NCI-H1436 treated with DMSO at 0.1 percent for 48 hours (cell line): Measurements from ENCODE around the gene TXN2.

ENCODE experiments used
- DNase-seq: peaks from one replicate; lab custom pipeline; 2025; lab: John Stamatoyannopoulos, UW

Gene TXN2

DNA sequence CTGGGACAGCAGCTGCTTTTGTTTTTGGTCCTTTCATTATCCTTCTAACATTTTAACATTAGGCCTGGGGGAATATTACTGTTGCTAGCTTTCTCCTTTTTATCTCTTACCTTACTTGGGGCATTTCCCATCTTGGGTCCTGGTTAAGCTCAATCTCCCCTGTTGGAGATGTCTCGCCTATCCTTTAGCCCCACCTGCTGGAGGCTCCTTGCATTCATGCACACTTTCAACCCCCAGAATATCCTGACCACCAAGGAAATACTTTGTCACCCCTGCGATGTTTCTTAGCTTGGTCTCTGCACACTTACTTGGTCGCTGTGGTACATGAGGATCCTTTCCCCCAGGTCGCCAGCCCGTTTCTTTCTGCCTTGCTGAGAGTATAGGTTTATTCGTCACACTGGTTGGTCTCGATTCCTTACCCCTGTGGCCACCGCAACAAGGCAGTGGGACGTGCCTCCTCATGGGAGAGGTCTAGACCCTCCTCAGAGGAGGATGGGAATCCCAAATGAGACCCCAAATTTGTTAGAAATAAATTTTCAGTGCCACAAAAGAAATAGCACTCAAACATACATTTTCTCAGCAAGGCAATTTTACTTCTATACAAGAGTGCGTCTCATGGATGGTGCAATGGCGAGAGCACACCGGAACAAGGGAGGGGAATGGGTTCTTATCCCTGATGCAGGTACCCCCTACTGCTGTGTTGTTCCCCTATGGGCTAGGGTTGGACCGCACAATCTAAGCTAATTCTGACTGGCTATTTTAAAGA is 5.4 kb upstream of the TXN2 start:
- no peak for DNase-seq

DNA sequence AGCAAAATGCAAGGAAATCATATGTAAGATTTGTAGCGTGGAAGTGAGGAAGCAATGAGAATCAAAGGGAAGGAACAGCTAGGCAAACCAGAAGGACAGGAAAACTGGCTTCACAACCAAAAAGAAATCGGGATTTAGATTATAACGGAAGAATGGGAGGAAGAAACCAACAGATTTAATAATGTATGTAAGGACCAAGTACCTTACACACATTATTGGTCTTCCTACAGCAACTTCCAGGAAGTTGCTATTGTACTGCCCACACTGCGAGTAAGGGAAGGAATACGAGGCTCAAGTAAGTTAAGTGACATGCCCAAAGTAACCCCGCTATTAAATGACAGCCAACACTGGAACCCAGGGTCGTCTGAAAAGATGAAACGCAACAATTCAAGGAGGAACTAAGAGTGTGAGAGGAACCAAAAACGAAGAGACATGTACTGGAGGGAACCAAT is 473 bp downstream of the TXN2 start:
- no peak for DNase-seq

DNA sequence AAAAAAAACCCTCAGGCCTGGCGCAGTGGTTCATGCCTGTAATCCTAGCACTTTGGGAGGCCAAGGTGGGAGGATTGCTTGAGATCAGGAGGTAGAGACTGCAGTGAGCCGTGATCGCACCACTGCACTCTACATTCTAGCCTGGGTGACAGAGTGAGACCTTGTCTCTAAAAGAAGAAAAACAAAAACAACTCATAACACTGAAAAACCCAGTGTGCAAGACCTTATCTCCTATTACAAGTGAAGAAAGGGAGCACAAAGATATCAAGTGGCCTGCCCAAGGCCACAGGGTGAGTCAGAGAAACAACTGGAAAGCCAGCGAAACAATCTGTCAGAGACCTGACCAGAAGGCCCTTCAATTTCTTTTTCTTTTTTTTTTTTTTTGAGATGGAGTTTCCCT is 2.5 kb downstream of the TXN2 start:
- no peak for DNase-seq

DNA sequence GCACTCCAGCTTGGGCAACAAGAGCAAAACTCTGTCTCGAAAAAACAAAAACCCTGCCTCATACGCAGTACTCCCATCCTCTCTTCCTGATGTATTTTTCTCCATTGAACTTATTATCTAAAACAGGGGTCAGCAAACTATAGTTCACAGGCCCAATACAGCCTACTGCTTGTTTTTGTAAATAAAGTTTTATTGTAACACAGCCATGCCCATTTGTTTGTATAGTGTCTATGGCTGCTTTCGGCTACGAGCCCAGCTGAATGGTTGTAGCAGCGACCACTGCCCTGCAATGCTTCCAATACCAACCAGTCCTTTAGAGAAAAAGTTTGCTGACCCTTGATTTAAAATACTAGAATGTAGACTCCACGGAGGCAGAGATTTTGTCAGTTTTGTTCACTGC is 6.1 kb downstream of the TXN2 start:
- DNase-seq, result no peak

DNA sequence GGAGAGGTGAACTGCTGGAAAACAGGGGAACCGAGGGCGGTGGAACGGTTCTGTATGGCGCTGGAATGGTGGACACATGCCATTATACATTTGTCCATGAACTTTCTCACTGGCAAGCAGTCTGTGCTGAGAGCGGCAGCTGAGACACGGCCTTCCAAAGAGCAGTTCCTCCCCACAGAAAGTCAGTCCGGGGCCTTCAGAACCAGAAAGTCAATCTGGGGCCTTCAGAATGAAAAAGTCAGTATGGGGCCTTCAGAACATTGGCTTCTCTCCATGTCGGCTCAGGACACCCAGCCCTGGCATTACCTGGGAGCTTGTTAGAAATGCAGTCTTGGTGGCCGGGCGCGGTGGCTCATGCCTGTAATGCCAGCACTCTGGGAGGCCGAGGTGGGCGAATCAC is 8.8 kb downstream of the TXN2 start:
- DNase-seq, result no peak

DNA sequence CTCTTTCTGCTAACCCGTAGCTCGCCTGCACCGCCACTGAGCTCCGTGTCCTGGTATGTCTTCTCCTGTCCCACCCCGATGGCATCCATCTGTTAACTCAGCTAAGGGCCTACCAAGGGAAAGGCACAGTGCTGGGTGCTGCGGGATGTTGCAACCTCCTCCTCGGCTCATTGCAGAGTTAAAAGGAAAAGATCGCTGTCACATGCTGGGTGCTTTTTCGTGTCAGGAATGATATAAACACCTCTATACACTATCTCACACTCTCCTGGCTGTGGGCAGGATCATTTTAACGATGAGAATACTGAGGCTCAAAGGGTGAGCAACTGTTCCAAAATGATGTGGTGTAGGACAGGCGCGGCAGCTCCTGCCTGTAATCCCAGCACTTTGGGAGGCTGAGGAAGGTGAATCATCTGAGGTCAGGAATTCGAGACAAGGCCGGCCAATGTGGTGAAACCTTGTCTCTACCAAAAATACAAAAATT is 10.1 kb downstream of the TXN2 start:
- DNase-seq, result no peak

DNA sequence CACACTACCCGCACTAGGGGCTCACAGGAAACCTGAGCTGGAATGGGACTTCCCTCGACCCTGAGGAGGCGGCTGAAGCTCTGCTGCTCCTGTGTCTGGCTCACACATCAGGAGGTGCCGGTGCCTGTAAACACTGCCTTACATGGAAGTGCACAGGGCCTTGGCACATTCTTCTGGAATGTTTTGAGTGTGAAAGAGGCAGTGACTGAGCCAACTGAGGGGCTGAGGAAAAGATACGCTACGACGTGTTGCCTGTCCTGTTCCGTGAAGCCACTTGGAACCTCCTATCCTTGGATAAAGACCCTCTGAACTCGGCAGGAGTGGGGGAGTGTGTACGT is 10.5 kb downstream of the TXN2 start:
- DNase-seq, result no peak

DNA sequence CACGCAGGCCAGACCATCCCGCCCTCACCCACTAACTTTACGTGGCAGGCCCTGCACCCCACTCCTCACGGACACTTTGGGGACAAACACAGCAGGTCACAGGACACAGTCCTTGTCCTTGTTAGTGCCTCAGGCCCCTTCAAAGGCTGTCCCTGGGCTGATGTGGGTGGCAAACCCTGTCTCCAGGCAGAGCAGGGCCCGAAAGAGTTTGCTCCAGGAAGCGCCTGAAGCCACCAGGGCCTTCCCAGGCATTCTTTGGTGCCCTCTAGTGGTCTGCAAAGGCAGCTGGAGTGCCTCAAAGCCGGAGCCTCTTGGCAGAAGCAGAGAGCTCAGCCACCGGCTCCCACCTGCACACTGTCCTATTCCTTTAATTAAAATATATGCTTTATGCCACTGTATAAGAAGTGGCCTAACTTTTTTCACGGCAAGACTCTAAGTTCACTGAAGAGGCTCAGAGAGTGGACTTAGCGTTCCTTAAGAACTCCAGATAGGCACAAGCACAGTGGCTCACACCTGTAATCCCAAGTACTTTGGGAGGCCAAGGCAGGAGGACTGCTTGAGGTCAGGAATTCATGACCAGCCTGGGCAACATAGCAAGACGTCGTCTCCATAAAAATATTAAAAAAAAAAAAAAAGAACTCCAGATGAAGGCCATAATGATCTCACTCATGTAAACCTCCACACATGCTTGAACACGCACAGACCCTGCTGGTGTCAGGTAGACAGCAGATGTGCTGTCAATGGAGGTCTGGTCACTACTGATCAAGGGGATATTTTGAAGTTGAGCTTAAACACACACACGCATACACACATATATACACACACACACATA is 11.1 kb downstream of the TXN2 start:
- no peak for DNase-seq

DNA sequence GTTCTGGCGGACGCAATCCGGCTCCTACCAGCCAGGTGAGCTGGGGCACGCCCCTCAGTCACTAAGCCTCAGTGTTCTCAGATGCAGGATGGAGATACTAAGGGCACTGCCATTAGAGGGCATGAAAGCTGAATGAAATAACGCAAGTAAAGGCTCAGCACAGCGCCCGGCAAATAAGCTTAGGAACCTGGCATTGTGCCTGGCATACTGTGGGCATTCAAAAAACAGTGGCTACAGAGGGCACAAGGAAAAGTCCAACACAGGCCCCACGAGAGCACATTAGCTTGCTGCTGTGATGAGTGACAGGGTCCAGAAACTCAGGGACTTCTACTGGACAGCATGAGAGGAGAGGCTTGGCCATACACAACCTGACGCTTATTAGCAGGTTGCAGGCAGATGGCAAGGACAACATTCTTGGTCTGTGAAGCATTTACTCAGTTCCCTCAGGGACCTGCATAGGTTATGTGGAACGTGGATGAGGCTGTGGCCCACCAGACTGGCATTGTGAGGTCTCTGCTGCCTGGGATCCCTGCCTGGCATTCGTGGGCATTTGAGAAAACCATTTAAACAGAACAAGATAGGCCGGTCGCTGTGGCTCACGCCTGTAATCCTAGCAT is 12.2 kb downstream of the TXN2 start:
- no peak for DNase-seq

DNA sequence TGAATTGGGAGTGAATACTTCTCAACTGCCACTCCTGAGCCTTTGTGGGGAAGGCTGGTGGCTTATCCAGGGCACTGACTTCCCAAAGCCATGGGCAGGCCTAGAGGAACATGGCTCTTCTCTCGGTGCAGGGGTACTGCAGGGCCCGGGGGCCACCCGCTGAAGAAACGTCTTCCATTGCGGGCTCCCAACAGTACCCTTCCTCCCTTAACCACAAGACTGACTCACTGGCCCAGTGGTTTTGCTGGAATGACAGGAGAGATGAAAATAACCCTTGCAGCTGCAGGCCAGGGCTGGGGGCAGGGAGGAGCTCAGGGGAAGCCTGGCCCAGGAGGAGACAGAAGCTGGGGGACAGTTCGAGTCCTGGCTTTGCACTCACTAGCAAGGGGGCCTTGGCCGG is 13.5 kb downstream of the TXN2 start:
- DNase-seq, result no peak

DNA sequence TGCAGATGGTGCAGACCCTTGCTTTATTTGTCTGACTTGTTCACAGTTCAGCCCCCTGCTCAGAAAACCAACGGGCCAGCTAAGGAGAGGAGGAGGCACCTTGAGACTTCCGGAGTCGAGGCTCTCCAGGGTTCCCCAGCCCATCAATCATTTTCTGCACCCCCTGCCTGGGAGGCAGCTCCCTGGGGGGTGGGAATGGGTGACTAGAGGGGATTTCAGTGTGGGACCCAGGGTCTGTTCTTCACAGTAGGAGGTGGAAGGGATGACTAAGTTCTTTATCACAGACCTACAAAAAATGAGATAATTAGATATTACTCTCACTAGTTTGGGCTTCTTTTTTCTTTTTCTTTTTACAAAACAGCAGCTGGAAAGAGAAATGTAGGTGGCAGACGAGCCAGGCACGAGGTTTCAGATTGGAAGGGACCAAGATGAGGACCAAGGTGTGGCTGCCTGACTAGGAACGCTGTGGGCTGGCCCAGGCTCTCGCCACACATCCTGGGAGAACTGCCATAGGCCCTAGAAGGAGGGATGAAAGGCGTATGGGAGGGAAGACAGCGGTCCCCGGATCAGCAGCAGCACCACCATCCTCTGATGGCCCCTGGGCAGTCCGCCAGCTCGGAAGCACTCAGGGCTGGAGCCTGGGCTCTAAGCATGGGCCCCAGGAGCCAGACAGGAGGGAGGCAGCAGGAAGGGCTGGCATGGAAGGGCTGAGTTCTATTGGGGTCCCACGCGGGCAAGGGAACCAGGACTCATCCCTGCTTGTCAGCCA is 14.2 kb downstream of the TXN2 start:
- DNase-seq, result no peak

DNA sequence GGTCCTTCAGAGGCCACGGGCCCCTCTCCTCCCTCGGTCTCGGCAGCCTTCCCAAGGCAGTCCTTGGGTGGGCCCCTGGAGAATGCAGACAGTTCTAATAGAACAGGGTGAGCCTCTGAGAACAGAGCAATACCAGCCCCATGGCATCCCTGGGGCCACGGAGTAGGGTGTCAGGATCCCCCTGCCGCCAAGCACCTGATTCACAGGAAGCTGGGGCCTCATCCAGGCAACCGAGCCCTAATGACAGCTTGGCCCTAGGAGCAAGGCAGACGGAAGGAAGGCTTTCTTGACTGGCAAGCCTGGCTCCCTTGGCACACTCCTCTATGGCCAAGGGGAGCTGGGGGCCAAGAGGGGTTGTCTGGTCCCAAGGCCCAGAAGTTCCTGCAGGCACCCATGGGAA is 15.2 kb downstream of the TXN2 start:
- DNase-seq, result no peak

DNA sequence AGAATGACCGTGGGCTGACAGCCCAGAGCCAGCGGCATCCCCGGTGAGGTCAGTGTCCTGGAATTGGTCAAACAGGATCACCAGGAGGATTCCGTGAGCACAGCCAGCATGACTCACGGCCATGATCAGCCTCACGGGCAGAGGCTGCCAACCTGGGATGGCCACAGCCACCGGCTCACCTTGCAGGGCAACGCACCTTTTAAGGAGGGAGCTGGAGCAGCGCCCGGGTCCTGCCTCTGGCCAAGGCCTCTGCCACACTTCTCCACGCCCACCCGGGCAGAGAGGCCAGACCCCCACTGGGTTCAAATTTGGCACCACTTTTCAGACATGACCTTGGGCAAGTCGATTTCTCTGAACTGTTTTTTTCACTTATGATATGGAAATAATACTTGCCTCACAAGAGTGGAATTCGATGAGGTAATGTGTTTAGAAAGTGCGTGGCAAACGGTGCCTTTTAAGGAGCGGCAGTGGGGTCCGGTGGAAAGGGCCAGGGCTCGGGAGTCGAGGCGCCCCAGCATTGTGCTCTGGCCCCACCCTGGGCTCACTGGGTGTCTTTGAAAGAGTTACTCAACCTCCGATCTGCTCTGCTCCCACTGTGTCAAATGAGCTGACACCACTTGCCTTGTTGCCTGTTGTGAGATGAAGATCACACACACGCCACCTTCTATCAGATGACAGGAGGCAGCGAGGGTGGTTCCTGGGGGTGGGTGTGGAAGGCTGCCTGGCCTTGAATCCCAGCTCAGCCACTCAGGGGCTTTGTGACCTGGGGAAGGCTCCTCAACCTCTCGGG is 16.0 kb downstream of the TXN2 start:
- no peak for DNase-seq

DNA sequence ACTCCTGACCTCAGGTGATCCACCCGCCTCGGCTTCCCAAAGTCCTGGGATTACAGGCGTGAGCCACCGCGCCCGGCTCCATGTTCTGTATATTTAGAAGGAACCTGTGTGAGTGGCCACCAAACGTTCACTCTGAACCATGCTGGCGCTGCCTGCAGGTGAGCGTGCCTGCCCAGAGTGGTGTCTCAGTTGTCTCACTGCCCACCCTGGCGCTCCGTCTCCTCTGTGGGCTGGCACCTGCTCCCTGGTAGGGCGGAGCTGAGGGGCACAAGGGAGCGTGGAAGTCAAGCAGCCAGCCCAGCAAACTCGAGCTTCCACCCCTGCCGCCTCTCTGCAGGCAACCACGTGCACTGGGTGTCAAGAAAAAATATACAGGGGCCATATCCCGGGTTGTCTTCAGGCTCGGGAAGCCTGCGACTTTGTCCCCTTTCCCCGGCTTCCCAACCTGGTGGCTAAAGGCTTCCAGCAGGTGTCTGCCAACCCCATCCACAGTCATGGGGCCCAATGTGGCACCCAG is 16.7 kb downstream of the TXN2 start:
- no peak for DNase-seq

DNA sequence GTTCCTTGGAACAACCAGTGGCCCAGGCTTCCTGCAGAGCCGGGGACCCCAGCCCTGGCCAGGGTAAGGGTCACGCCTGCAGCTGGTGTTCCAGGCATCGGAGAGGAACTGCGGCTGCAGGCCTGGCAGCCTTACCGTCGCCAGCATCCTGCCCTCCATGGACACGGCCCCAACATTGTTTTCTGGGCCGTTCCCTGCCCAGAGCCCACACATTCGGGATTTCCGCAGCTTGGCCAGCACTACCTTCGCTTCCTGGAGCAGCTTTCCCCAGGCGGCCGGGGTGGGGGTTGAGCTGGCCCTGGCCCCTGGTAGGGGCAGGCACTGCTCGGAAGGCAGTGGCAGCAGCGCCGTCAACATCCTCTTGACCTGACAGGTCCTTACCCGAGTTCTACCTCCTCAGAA is 17.7 kb downstream of the TXN2 start:
- no peak for DNase-seq

DNA sequence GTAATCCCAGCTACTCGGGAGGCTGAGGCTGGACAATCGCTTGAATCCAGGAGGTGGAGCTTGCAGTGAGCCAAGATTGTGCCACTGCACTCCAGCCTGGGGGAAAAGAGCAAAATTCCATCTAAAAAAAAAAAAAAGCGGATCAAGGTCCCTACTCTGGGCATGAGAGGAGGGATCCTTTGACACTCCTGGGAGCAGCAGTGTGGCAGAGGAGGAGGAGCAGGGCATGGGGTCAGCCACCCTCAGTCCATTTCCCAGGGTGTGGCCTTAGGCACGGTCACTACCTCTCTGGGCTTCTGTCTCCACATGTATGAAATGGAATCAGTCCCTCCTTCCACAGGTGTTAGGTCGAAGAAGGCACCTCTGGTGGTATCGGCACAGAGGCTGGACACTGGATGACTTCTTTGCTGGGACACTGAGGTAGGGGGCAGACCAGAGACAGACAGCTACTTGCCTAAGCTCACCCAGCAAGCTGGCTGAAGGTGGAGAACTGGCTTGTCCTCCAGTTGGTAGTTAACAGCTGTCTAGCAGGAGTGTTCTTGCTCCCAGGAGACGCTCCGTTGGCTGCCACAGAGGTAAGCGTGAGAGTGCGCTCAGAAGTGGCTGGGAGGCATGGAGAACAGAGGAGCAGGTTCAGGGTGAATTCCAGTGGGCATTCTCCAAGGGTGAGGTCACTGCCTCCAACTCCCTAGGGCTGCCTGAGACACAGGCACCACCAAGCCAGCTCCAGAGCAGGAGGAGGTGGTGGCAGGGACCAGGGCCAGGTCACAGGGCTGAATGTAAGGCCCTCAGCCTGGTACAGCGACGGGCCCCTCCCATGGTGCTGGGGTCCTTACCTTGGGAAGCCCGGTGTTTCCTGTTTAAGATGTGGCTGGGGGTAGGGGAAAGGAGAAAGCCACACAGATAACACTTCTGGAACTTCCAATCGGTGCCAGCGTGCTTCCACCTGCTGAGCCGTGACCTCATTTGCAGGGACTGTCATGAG is 19.5 kb downstream of the TXN2 start:
- DNase-seq, result peak; percentile 30

DNA sequence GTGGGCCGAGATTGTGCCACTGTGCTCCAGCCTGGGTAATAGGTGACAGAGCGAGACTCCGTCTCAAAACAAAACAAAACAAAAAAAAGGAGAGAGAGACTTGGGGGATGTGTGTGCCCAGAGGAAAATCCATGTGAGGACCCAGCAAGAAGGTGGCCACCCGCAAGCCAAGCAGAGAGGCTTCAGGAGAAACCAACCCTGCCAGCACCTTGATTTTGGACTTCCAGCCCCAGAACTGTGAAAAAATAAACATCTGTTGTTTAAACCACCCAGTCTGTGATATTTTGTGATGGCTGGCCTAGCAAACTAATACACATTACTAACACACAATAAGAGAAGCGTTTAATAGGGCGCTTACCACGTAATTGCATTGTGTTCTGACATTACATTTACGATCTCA is 21.2 kb downstream of the TXN2 start:
- DNase-seq, result no peak

DNA sequence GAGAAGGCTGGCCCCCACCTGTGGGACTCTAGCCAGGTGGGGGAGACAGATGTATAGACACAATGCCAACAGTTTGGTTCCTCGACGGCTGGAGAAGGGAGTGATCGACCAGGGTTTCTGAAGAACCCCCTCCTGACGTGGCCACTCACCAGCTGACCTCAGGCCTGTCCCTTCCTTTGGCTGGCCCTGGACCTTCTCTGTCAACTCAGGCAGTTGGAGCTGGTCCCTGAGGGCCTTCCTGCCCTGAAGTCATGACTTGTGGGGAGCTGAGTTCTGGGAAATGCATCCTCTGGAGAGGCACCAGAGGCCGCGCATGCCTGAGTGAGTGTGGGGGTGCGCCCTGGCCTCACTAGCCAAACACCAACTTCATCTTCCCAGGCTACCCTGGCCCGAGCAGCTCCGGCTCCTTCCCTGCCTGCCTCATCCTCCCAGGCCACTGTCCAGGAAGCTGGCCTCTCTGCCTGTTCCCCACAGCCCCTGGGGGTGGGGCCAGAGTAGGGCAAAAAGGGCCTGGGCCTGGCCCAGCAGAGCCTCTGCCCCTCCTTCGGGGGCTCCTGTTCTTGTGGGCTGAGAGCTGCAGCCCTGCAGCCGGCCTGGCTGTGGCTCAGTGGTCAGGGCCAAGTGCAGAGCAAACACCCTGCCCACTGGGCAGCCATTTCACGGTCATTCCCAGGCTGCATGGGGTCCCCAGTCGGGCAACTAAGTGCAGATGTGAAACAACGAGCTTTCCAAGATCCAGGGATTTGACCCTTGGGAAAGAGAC is 23.6 kb downstream of the TXN2 start:
- no peak for DNase-seq

DNA sequence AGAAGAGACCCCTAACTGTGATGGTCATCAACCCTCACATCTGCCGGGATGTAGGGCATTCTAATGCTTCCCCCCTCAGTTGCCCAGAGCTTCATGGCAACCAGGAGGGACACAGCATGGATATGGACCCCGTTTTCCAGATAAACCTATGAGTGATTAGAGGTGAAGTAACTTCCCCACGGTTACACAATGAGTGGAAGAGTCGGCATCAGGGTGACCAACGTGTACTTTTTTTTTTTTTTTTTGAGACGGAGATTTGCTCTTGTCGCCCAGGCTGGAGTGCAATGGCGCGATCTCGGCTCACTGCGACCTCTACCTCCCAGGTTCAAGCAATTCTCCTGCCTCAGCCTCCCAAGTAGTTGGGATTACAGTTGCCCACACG is 25.0 kb downstream of the TXN2 start:
- DNase-seq, result no peak
